IMR-90 (cell line): Measurements from ENCODE around the gene CGN.

Experiments used
- BHLHE40 ChIP-seq: fragments of 150-350 bp; IDR thresholded peaks from 2 replicates; pipeline ENCODE4 v1.6.1; 2016; ENCODE audit warnings: mild to moderate bottlenecking, low read depth, low read length
- CEBPB ChIP-seq: IDR thresholded peaks from 2 replicates; pipeline ENCODE4 v1.6.1; 2012; ENCODE audit warnings: low read depth, low read length, improper control_type of control experiment
- FOS ChIP-seq: fragments of 150-350 bp; IDR thresholded peaks from 2 replicates; pipeline ENCODE4 v1.6.1; 2016; ENCODE audit warnings: low read depth, low read length
- MAZ ChIP-seq: IDR thresholded peaks from 2 replicates; pipeline ENCODE4 v1.6.1; 2012; ENCODE audit warnings: low read depth, mild to moderate bottlenecking, low read length, improper control_type of control experiment, moderate library complexity, borderline replicate concordance
- POLR2A ChIP-seq: IDR thresholded peaks from 2 replicates; pipeline ENCODE4 v1.6.1; 2012; ENCODE audit warnings: mild to moderate bottlenecking, low read depth, low read length
- RAD21 ChIP-seq: IDR thresholded peaks from 2 replicates; pipeline ENCODE4 v1.6.1; 2012; ENCODE audit warnings: low read length, improper control_type of control experiment
- RFX5 ChIP-seq: IDR thresholded peaks from 2 replicates; pipeline ENCODE4 v1.8.0; 2012; ENCODE audit warnings: low read depth, mild to moderate bottlenecking, low read length, moderate library complexity
- TF ChIP-seq, protein P1 (sequence below): conservative IDR thresholded peaks from 2 replicates; pipeline ENCODE4 v1.5.1; 2012; ENCODE audit warnings: mild to moderate bottlenecking, low read depth, low read length, improper control_type of control experiment
- TF ChIP-seq, protein P2 (sequence below): fragments of 150-350 bp; IDR thresholded peaks from 2 replicates; pipeline ENCODE4 v1.6.1; 2016; ENCODE audit warnings: low read depth, mild to moderate bottlenecking, low read length, moderate library complexity, borderline replicate concordance
- TF ChIP-seq, protein P3 (sequence below): fragments of 150-350 bp; IDR thresholded peaks from 2 replicates; pipeline ENCODE4 v1.6.1; 2017; ENCODE audit warnings: mild to moderate bottlenecking, antibody characterized with exemption, low read length, low read depth

DNA sequence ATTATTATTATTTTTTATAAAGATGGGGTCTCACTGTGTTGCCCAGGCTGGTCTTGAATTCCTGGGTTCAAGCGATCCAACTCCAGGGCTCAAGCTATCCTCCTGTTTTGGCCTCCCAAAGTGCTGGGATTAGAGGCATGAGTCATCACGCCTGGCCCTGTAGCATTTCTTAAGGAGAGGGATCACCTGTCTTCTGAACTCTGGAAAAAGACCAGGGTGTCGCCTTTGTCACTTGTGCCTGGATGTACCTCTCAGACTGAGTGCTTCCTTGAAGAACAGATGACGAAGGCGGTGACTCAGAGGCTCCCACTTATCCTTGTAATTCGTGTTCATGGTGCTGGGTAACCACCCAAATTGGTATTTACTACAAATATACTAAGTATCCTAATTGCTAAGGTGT, 2.4 kb upstream of the CGN start:
- TF ChIP-seq, protein P1, sequence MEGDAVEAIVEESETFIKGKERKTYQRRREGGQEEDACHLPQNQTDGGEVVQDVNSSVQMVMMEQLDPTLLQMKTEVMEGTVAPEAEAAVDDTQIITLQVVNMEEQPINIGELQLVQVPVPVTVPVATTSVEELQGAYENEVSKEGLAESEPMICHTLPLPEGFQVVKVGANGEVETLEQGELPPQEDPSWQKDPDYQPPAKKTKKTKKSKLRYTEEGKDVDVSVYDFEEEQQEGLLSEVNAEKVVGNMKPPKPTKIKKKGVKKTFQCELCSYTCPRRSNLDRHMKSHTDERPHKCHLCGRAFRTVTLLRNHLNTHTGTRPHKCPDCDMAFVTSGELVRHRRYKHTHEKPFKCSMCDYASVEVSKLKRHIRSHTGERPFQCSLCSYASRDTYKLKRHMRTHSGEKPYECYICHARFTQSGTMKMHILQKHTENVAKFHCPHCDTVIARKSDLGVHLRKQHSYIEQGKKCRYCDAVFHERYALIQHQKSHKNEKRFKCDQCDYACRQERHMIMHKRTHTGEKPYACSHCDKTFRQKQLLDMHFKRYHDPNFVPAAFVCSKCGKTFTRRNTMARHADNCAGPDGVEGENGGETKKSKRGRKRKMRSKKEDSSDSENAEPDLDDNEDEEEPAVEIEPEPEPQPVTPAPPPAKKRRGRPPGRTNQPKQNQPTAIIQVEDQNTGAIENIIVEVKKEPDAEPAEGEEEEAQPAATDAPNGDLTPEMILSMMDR = no peak
- TF ChIP-seq CEBPB = no peak
- TF ChIP-seq RFX5 = no peak
- TF ChIP-seq MAZ = no peak
- TF ChIP-seq, protein P2, sequence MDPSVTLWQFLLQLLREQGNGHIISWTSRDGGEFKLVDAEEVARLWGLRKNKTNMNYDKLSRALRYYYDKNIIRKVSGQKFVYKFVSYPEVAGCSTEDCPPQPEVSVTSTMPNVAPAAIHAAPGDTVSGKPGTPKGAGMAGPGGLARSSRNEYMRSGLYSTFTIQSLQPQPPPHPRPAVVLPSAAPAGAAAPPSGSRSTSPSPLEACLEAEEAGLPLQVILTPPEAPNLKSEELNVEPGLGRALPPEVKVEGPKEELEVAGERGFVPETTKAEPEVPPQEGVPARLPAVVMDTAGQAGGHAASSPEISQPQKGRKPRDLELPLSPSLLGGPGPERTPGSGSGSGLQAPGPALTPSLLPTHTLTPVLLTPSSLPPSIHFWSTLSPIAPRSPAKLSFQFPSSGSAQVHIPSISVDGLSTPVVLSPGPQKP = no peak
- TF ChIP-seq RAD21 = no peak
- no peak for TF ChIP-seq POLR2A
- no peak for TF ChIP-seq FOS
- TF ChIP-seq, protein P3, sequence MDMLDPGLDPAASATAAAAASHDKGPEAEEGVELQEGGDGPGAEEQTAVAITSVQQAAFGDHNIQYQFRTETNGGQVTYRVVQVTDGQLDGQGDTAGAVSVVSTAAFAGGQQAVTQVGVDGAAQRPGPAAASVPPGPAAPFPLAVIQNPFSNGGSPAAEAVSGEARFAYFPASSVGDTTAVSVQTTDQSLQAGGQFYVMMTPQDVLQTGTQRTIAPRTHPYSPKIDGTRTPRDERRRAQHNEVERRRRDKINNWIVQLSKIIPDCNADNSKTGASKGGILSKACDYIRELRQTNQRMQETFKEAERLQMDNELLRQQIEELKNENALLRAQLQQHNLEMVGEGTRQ = no peak
- no peak for TF ChIP-seq BHLHE40
